Suprapubic skin (tissue), 3 donors: Measurements from ENCODE around the gene SHC2.

Experiments used
- EP300 ChIP-seq: sonication (generic); formaldehyde crosslinking; IDR thresholded peaks from one replicate; pipeline ENCODE4 v1.6.1; 2017; ENCODE audit warnings: antibody characterized with exemption
- POLR2A ChIP-seq, 2 donors: fragments of 450-650 bp; IDR thresholded peaks; one replicate each; pipeline ENCODE4 v1.6.1; 2017; ENCODE audit warnings: antibody characterized with exemption in 2 of 2, mild to moderate bottlenecking in 2 of 2, moderate library complexity in 2 of 2
- TF ChIP-seq, protein P1 (sequence below), 2 donors: fragments of 200-600 bp in 1 of 2; fragments of 450-650 bp in 1 of 2; sonication (generic) in 1 of 2; IDR thresholded peaks; one replicate each; pipeline ENCODE4 v1.5.1; 2016 to 2019; ENCODE audit warnings: antibody characterized with exemption in 2 of 2, mild to moderate bottlenecking in 1 of 2, moderate library complexity in 1 of 2

DNA sequence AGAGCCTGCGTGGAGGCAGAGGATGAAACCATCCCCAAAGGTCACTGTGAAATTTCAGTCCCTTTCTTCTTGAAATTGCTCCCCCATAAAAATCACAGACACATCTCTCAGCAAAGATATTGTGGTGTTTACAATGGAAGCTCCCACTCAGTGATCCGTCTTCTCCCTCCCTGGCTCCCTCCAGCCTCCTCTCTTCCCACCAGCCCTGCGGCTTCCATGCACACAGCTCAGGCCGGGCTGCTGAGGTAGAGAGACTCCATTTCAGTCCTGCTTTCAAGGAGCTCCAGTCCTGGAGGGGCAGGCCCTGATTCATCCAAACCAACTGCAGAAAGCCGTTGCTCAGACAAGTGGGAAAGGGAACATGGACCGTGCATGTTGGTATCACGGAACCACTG lies 92.2 kb downstream of the SHC2 start:
- TF ChIP-seq POLR2A (IDR thresholded peaks at IDR 0.05) (no peak), EP300 (no peak)
- TF ChIP-seq, protein P1, sequence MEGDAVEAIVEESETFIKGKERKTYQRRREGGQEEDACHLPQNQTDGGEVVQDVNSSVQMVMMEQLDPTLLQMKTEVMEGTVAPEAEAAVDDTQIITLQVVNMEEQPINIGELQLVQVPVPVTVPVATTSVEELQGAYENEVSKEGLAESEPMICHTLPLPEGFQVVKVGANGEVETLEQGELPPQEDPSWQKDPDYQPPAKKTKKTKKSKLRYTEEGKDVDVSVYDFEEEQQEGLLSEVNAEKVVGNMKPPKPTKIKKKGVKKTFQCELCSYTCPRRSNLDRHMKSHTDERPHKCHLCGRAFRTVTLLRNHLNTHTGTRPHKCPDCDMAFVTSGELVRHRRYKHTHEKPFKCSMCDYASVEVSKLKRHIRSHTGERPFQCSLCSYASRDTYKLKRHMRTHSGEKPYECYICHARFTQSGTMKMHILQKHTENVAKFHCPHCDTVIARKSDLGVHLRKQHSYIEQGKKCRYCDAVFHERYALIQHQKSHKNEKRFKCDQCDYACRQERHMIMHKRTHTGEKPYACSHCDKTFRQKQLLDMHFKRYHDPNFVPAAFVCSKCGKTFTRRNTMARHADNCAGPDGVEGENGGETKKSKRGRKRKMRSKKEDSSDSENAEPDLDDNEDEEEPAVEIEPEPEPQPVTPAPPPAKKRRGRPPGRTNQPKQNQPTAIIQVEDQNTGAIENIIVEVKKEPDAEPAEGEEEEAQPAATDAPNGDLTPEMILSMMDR (IDR thresholded peaks at IDR 0.05), result no peak
